OCI-LY7 (cell line): Measurements from ENCODE around the gene NOS3. TPM values are rescaled to one million over a fixed set of nuclear protein-coding genes. Genes with fewer than 3 reads are reported as not detected.

Experiments used
- BruUV-seq: library from RNA; stranded (reverse); fragments of 400-500 nt; replicated peaks from 2 replicates; lab custom pipeline; 2021; lab: Mats Ljungman, UMichigan
- CTCF ChIA-PET: fragments of 300-600 bp; sonication (Branson Sonifier 250); formaldehyde crosslinking; loops from one replicate; lab custom pipeline; 2022; ENCODE audit warnings: antibody characterized with exemption; ENCODE audit not compliant: unreplicated experiment; lab: Charles Lee
- POLR2A ChIA-PET: fragments of 300-600 bp; sonication (Branson Sonifier 250); formaldehyde crosslinking; loops from one replicate; lab custom pipeline; 2022; ENCODE audit warnings: antibody characterized with exemption; lab: Charles Lee
- DNase-seq: peaks from one replicate; pipeline ENCODE4 v3.0.0-alpha.2; 2015; ENCODE audit warnings: low spot score
- H2AFZ ChIP-seq: fragments of 200-600 bp; sonication (generic), shearing (Covaris generic); 2 replicates; pipeline ENCODE4 v1.6.1; 2014; ENCODE audit warnings: mild to moderate bottlenecking, antibody characterized with exemption, low read length, moderate library complexity
- H3K27ac ChIP-seq: fragments of 200-600 bp; sonication (generic); 2 replicates; pipeline ENCODE4 v1.5.1; 2014; ENCODE audit warnings: mixed run types, low read depth, mild to moderate bottlenecking, moderate library complexity, low read length, inconsistent platforms; ENCODE audit not compliant: poor library complexity, severe bottlenecking
- H3K36me3 ChIP-seq: fragments of 200-600 bp; sonication (generic); 2 replicates; pipeline ENCODE4 v1.6.1; 2014; ENCODE audit warnings: mild to moderate bottlenecking, antibody characterized with exemption, low read length, moderate library complexity, mixed read lengths; ENCODE audit not compliant: insufficient read depth
- H3K4me1 ChIP-seq: fragments of 200-600 bp; sonication (generic); 2 replicates; pipeline ENCODE4 v1.5.1; 2014; ENCODE audit warnings: mild to moderate bottlenecking, low read length; ENCODE audit not compliant: insufficient read depth, poor library complexity, severe bottlenecking
- H3K4me2 ChIP-seq: fragments of 200-600 bp; sonication (generic); 2 replicates; pipeline ENCODE4 v1.6.1; 2014; ENCODE audit warnings: mild to moderate bottlenecking, low read length
- H3K4me3 ChIP-seq: fragments of 200-600 bp; sonication (generic); 2 replicates; pipeline ENCODE4 v1.5.1; 2014; ENCODE audit warnings: mild to moderate bottlenecking, low read depth, low read length; ENCODE audit not compliant: poor library complexity, severe bottlenecking
- H3K79me2 ChIP-seq: fragments of 200-600 bp; sonication (generic); 2 replicates; pipeline ENCODE4 v1.6.1; 2016; ENCODE audit warnings: low read depth, mild to moderate bottlenecking, low read length, moderate library complexity, mixed read lengths; ENCODE audit not compliant: insufficient read depth
- H3K9me2 ChIP-seq: fragments of 200-600 bp; sonication (generic); 2 replicates; pipeline ENCODE4 v1.6.1; 2016; ENCODE audit warnings: mild to moderate bottlenecking, low read length, mixed read lengths; ENCODE audit not compliant: insufficient read depth
- H3K9me3 ChIP-seq: fragments of 200-600 bp; sonication (generic); 2 replicates; pipeline ENCODE4 v1.6.1; 2014; ENCODE audit warnings: mild to moderate bottlenecking, mixed run types, low read length, mixed read lengths
- H4K20me1 ChIP-seq: fragments of 200-600 bp; sonication (generic); 2 replicates; pipeline ENCODE4 v1.6.1; 2014; ENCODE audit warnings: mild to moderate bottlenecking, antibody characterized with exemption, low read length, moderate library complexity, mixed read lengths; ENCODE audit not compliant: insufficient read depth
- CTCF ChIP-seq: fragments of 200-600 bp; sonication (generic); conservative IDR thresholded peaks from 2 replicates; pipeline ENCODE4 v1.5.1; 2014; ENCODE audit warnings: mild to moderate bottlenecking, antibody characterized with exemption, low read length, moderate library complexity, mixed read lengths
- EZH2phosphoT487 ChIP-seq: fragments of 200-600 bp; sonication (generic); IDR thresholded peaks from 2 replicates; pipeline ENCODE4 v1.6.1; 2018; ENCODE audit warnings: low read depth, borderline replicate concordance, mild to moderate bottlenecking, mixed run types, antibody characterized with exemption, low read length, moderate library complexity, mixed read lengths
- intact Hi-C: fragments of 100-400 bp; cut with micrococcal nuclease; formaldehyde crosslinking; loops from one replicate; pipeline ENCODE4 v1.10.0; 2022; ENCODE audit not compliant: unreplicated experiment
- total RNA-seq, 2 experiments: library from RNA; depleted of rRNA in 1 of 2; stranded (reverse); fragments of >200 nt in 1 of 2; shearing (Covaris generic) in 1 of 2; gene quantifications; 2 replicates each; pipeline ENCODE4 v1.2.3, GENCODE V29; 2014 to 2022

NOS3 gene
- total RNA-seq, 2 experiments from 2014 or later: 0.78 to 0.82 TPM

DNA sequence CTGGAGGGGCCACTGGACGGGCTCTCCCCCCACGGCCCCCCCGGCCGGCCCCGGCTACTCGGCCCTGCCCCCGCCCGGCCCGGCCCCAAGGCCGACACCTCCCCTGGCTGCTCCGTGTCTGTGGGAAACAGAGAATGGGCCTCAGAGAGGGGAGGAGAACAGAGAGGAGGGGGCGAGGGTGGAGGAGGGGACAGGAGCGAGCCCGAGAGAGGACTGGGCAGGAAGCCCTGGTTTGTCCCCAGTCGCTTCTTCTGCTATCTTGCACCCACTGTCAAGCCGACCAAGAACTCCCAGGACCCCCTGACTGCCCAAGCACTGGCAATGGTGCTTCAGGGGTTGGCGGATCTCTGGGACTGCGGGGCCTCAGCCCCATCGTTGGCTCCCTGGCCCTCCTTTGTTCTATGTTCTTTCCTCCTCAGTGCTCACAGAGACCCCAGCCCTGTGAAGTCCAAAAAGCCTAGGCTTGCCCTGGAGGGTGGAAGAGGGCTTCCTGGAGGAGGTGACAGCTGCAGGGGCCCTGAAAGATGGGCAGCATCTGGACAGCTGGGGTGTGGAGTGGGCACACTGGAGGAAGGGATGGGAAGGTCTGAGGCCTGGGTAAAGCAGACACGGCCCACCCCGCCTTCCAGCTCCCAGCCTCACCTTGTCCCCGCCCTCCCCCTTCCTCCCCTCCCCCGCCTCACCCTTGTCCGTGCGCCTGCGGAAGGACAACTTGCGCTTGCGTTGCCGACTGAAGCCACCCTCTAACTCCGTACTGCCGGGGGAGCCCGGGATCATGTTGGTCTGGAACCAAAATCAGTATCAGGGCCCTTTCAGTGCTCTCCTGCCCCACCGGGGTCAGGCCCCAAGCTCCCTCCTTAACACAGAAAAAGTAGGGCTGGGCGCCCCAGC lies 42.8 kb upstream of the NOS3 start:
- CTCF ChIA-PET: no interaction called here
- H3K27ac ChIP-seq: no peak overlapping the region
- no peak overlapping the region for H3K4me2 ChIP-seq
- no peaks in the 10 kb centered on the region for H3K9me2 ChIP-seq
- no peaks in the 10 kb centered on the region for H3K36me3 ChIP-seq
- TF ChIP-seq EZH2phosphoT487 (no peak), CTCF (no peak)
- no peaks in the 10 kb centered on the region for H3K9me3 ChIP-seq
- no TSS peak for BruUV-seq
- intact Hi-C loops: no loop called here
- no peaks in the 10 kb centered on the region for H4K20me1 ChIP-seq
- no peaks in the 10 kb centered on the region for H3K79me2 ChIP-seq
- no peak overlapping the region for H2AFZ ChIP-seq
- no peak for DNase-seq
- peaks cover 9% of the 10 kb centered on the region for H3K4me1 ChIP-seq
- no peak overlapping the region for H3K4me3 ChIP-seq
- POLR2A ChIA-PET: interaction anchor here (0.6 to 0.7 kb wide), 2 partner anchors 111 to 174 kb away, joined by 3 read pairs; no protein-coding TSS in a partner anchor

GRCh38 chr7:150948791-150949251 lies 42.0 kb upstream of the NOS3 start:
- no peaks in the 10 kb centered on the region for H4K20me1 ChIP-seq
- no peaks in the 10 kb centered on the region for H3K9me2 ChIP-seq
- no peak overlapping the region for H3K4me3 ChIP-seq
- TF ChIP-seq EZH2phosphoT487: no peak
- no peak overlapping the region for H3K4me2 ChIP-seq
- no peaks in the 10 kb centered on the region for H3K36me3 ChIP-seq
- H3K9me3 ChIP-seq: no peaks in the 10 kb centered on the region
- peaks cover 9% of the 10 kb centered on the region for H3K4me1 ChIP-seq
- H3K79me2 ChIP-seq: no peaks in the 10 kb centered on the region
- H3K27ac ChIP-seq: no peak overlapping the region
- DNase-seq: no peak
- CTCF ChIA-PET: interaction anchor here (0.6 kb wide), 1 partner anchor 40 kb away, joined by 3 read pairs; no protein-coding TSS in a partner anchor
- intact Hi-C loops: no loop called here
- POLR2A ChIA-PET: interaction anchor here (0.7 kb wide), 2 partner anchors 19 to 175 kb away, joined by 3 read pairs; no protein-coding TSS in a partner anchor
- no TSS peak for BruUV-seq
- H2AFZ ChIP-seq: no peak overlapping the region

- TF ChIP-seq CTCF (no peak), EZH2phosphoT487 (no peak)
- DNase-seq: no peak
- Histone ChIP-seq H3K79me2 (no peaks in the 10 kb centered on the region), H3K36me3 (no peaks in the 10 kb centered on the region), H3K4me2 (no peak overlapping the region), H3K4me1 (peaks cover 9% of the 10 kb centered on the region), H3K27ac (no peak overlapping the region), H4K20me1 (no peaks in the 10 kb centered on the region), H2AFZ (no peak overlapping the region), H3K4me3 (no peak overlapping the region), H3K9me3 (no peaks in the 10 kb centered on the region), H3K9me2 (no peaks in the 10 kb centered on the region)
- intact Hi-C loops: no loop called here
- ChIA-PET CTCF (interaction anchor here (0.6 kb wide), 1 partner anchor 26 kb away, joined by 4 read pairs; no protein-coding TSS in a partner anchor), POLR2A (interaction anchor here (0.6 to 0.7 kb wide), 2 partner anchors 20 to 37 kb away, joined by 3 read pairs; no protein-coding TSS in a partner anchor)
- no TSS peak for BruUV-seq
These were observed 41.3 kb upstream of the NOS3 start for GRCh38 chr7:150949564-150949963.
